Measurements from ENCODE around the gene PBX1. TPM values are rescaled to one million over a fixed set of nuclear protein-coding genes. Genes with fewer than 3 reads are reported as not detected.

Gene PBX1
- total and polyA plus RNA-seq, 10 of the 15 experiments (the other 5 are each of a cell fraction or from before 2014, with no cell fraction given): 0.05 to 0.28 (median 0.11) TPM; not detected in 5

DNA sequence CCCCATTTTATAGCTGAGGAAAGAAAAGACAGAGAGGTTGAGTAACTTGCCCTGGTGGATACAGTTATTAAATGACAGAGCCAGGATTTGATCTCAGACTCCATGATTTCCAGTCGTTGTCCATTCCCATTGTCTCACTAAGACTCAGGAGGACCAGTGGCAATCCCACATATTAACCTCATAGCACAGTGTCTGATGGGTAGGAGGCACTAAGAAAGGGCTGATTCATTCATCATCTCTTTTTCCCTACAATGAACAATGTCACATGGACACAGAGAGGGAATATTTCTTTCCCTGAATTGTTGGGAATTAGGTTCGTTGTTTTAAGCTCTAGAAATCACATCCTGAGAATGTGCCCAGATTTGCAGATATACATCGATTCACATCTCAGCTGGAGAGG lies 99.9 kb downstream of the PBX1 start:
- no peak for TF ChIP-seq YY1 (IDR thresholded peaks at IDR 0.05; ENCODE audit: low read depth, low read length)
- no peak for TF ChIP-seq NR2C1 (IDR thresholded peaks at IDR 0.05)
- TF ChIP-seq ZNF622 (IDR thresholded peaks at IDR 0.05): no peak
- no peak for TF ChIP-seq EED (IDR thresholded peaks at IDR 0.05; ENCODE audit: low read depth)
- TF ChIP-seq TARDBP (IDR thresholded peaks at IDR 0.05; ENCODE audit: borderline replicate concordance): no peak
- TF ChIP-seq CEBPZ (IDR thresholded peaks at IDR 0.05; ENCODE audit: low read depth, low read length): no peak
- no peak for TF ChIP-seq EZH2 (IDR thresholded peaks at IDR 0.05; ENCODE audit: borderline replicate concordance, control insufficient read depth, low read depth, low read length)
- no peak for TF ChIP-seq EGR1 (IDR thresholded peaks at IDR 0.05; ENCODE audit: borderline replicate concordance in 1 of 2, low read depth in 2 of 2, low read length in 2 of 2)
- no peak for TF ChIP-seq ATF7 (IDR thresholded peaks at IDR 0.05; ENCODE audit: low read depth)
- no peak for TF ChIP-seq CBX3 (IDR thresholded peaks at IDR 0.05; ENCODE audit: borderline replicate concordance, low read depth)
- no peak for TF ChIP-seq FOXM1 (IDR thresholded peaks at IDR 0.05; ENCODE audit: low read depth, low read length)
- no peak for TF ChIP-seq CREB1 (IDR thresholded peaks at IDR 0.05; ENCODE audit: low read depth)
- no peak for TF ChIP-seq HSF1 (IDR thresholded peaks at IDR 0.05; ENCODE audit: low read depth, low read length)
- TF ChIP-seq IRF5 (IDR thresholded peaks at IDR 0.05; ENCODE audit: borderline replicate concordance): no peak
- no peak for TF ChIP-seq JUND (IDR thresholded peaks at IDR 0.05; ENCODE audit: low read depth, low read length)
- TF ChIP-seq GATAD2B (conservative IDR thresholded peaks at IDR 0.05; ENCODE audit: low read depth): no peak
- DNase-seq (ENCODE audit: low read depth, low spot score) (no peak), ATAC-seq (no peak), FAIRE-seq (no peak)
- ChIA-PET CTCF (no interaction called here), RAD21 (ENCODE audit: unreplicated experiment) (no interaction called here), POLR2A (interaction anchor here (0.5 kb wide), 1 partner anchor 192 kb away, joined by 4 read pairs; no protein-coding TSS in a partner anchor), SMC1A (ENCODE audit: uncharacterized antibody, unreplicated experiment) (no interaction called here)
- Histone ChIP-seq H3K27me3 (replicated peaks in 1 of 2; ENCODE audit: control insufficient read depth in 2 of 2, insufficient read depth in 2 of 2, low read length in 1 of 2) (no peaks in the 10 kb centered on the region), H4K20me1 (ENCODE audit: control insufficient read depth, insufficient read depth) (no peaks in the 10 kb centered on the region), H3K9me3 (replicated peaks; ENCODE audit: control insufficient read depth, insufficient read depth, low read length) (no peaks in the 10 kb centered on the region), H3K4me3 (no peak overlapping the region), H3K79me2 (ENCODE audit: control insufficient read depth, insufficient read depth, low read length) (no peaks in the 10 kb centered on the region), H3K36me3 (ENCODE audit: control insufficient read depth in 2 of 2, insufficient read depth in 2 of 2, low read length in 1 of 2) (no peaks in the 10 kb centered on the region), H2AFZ (ENCODE audit: control insufficient read depth, low read depth, low read length) (no peak overlapping the region), H3K9ac (ENCODE audit: control insufficient read depth, insufficient read depth, low read length) (no peak overlapping the region), H3K27ac (ENCODE audit: control insufficient read depth, insufficient read depth) (no peak overlapping the region), H3K4me2 (ENCODE audit: control insufficient read depth, insufficient read depth) (no peak overlapping the region), H3K4me1 (ENCODE audit: control insufficient read depth, insufficient read depth, low read length) (no peaks in the 10 kb centered on the region)
- BruUV-seq (replicated peaks): no TSS peak
- in situ Hi-C loops (cut with MboI): no loop called here
- intact Hi-C loops (cut with micrococcal nuclease; ENCODE audit: unreplicated experiment): no loop called here
- WGBS (ENCODE audit: insufficient coverage, insufficient replicate concordance, low lambda C conversion rate, missing lambda C conversion rate): 2% methylated on average over 3 of the region's 3 CpGs
